GM18870 (cell line): ENCODE results near the gene OSBPL10.
"Not testable (repeated sequence)": the region's sequence is repeated elsewhere in the genome, so short reads cannot be mapped to it uniquely, and the experiment has no call there.

Experiments
- ATAC-seq: cut with Tn5 transposase; IDR thresholded peaks from one replicate; pipeline ENCODE4 v1.9.1; 2021; ENCODE audit warnings: moderate library complexity; ENCODE audit not compliant: unreplicated experiment

OSBPL10 gene

GRCh38 chr3:31860642-31861041 lies 120.4 kb downstream of the OSBPL10 start:
- not testable (repeated sequence) for ATAC-seq

- no peak for ATAC-seq
These were observed 121.8 kb downstream of the OSBPL10 start for GRCh38 chr3:31859245-31859644.

DNA sequence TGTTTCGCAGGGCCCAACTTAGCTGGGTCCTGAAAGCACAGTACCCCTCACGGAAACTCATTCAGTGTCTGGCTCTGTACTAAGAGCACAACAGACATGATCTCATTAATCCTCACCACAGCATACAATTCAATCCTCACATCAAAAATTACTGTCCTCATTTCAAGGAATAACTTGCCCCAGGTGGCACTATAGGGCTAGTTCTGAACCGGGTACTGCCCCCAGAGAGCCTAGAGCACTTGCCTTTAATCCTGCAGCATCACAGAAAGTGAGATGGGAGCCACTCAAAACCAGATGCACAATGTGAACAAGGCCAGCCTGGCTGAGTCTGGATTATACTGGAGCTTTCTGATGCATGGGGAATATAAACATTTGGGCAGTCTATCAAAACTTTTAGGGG lies 122.6 kb downstream of the OSBPL10 start:
- no peak for ATAC-seq

- no peak for ATAC-seq
These were observed 127.5 kb downstream of the OSBPL10 start for GRCh38 chr3:31853580-31853979.

- no peak for ATAC-seq
These were observed 129.8 kb downstream of the OSBPL10 start for GRCh38 chr3:31851278-31851677.

DNA sequence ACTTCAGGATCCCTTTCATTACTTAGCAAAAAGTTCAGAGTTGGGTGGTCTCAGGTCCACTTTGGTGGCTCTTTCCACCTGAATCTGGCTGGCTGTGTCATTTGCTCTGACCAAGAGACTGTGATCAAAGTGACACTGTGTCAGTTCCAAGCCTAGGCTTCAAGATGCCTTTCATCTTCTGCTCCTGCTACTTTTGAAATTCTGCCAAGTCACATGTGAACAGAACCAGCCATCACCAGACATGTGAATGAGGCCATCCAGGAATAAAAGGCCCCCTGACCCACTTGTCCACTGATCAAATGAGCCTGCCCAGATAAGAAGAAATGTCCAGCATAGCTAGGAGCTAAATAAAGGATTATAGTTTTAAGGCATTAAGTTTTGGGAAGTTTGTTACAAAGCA lies 132.2 kb downstream of the OSBPL10 start:
- ATAC-seq: no peak

GRCh38 chr3:31848163-31848818 lies 132.8 kb downstream of the OSBPL10 start:
- no peak for ATAC-seq

- no peak for ATAC-seq
These were observed 133.3 kb downstream of the OSBPL10 start for GRCh38 chr3:31847760-31848159.

GRCh38 chr3:31841515-31841914 lies 139.5 kb downstream of the OSBPL10 start:
- no peak for ATAC-seq

- no peak for ATAC-seq
These were observed 140.8 kb downstream of the OSBPL10 start for GRCh38 chr3:31840252-31840651.

- no peak for ATAC-seq
These were observed 141.7 kb downstream of the OSBPL10 start for GRCh38 chr3:31839144-31839917.

- no peak for ATAC-seq
These were observed 144.7 kb downstream of the OSBPL10 start for GRCh38 chr3:31836131-31837075.

DNA sequence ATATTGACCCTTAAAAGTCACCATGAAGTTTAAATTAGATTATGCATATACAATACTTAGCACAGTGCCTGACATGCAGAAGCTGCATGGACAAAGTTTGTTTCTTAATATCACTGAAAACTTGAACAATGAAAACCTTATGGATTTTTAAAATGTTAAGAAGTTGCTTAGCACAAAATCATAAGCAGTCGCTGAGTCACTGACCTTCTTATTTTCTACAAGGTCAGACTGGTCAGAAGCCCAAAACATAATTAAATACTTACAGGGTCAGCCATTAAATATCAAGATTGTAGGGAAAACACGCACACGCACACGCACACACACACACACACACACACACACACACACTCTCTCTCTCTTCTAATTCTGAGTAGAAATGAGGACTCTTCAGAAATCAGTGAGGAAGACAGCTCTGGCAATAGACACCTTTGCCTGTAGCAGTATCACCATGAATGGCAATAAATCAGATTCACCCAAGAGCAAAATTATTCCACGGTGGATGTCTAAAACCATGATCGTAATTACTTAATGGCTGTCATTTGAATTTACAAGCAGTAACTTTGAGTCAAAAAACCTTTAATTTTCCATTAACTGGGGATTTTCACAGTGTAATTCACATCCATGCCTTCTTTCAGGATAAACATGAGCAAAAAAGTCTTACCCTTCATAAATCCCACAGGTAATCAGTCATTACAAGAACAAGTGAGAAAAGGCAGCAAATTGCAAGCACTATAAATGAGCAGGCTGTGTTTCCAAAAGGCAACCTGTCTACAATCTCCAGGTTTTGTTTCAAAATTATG lies 147.5 kb downstream of the OSBPL10 start:
- no peak for ATAC-seq

GRCh38 chr3:31832551-31832950 lies 148.5 kb downstream of the OSBPL10 start:
- ATAC-seq: no peak

DNA sequence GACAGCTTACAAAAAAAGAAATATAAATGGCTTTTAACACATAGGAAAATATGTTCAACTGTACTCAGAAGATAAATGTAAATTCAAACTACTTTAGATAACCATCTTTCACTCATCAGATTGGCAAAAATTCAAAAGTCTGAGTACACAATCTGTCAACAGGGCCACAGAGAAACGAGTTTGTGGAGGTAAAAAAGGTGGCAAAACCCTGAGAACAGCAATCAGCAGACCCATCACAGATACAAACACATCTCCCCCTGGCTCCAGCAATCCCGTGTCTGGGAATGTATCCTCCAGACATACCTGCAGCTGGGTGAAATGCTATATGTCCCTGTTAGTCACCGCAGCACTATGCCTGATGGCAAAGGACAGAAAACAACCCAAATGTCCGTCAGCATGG lies 149.5 kb downstream of the OSBPL10 start:
- no peak for ATAC-seq

DNA sequence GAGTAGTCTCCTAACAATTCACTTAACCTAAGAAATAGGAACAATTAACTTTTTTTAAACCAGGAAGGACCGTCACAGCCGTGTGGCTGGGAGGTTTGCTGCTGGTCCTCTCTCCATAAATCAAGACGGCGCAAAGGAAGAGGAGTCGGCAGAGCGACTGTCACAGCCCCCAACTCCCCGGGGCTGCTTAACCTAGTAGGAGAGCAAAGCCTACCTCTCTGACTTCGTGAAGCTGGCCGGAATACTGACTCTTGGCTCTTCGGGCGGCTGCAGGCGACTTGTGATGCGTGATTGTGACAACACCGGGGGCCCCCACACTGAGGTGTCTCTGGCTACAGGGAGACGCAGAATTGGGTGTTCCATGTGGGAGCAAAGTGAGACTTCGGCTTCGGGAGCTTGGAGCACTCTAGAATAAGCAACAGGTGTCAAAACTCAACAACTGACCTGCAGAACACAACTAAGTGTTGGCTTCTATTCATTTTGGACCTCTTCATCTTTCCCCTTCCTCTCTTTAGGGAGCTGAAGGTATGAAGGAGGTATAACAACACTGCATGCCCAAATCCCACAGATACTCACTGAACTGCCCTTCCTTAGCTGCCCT lies 151.1 kb downstream of the OSBPL10 start:
- ATAC-seq: no peak

- ATAC-seq: no peak
These were observed 152.1 kb downstream of the OSBPL10 start for GRCh38 chr3:31829010-31829409.

DNA sequence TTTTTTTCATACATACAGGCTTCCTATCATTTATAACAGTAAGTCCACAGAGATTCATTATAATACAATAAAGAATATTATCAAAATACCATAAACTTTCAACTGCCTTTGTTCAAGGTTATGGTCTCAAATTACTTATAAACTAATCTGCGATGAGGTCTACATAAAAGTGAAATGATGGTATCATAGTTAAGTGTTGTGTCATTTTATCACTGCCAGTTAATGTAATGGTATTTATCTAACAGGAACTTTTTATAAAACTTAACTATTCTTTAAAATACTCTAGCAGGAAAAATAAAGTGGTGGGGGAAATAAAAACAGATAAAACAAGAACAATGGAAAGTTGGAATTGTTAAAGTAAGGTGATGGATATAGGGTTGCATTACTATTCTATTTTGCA lies 153.1 kb downstream of the OSBPL10 start:
- no peak for ATAC-seq

DNA sequence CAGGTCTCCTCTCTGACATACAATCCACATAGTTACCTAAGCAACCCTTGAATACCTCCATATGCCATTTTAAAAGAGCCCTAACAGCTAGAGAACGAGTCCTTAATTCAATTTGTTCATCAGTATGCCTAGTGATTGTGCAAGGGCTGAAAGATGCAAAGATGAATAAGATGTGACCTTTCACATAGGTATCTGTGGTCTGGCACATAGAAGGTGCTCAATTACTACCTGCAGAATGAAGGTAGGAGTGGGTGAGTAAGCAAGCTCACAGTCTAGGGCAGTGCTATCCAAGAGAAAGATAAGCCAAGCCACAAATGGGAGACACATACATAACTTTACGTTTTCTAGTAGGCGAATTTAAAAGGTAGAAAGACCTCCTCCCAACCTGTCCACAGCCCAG lies 157.9 kb downstream of the OSBPL10 start:
- no peak for ATAC-seq

DNA sequence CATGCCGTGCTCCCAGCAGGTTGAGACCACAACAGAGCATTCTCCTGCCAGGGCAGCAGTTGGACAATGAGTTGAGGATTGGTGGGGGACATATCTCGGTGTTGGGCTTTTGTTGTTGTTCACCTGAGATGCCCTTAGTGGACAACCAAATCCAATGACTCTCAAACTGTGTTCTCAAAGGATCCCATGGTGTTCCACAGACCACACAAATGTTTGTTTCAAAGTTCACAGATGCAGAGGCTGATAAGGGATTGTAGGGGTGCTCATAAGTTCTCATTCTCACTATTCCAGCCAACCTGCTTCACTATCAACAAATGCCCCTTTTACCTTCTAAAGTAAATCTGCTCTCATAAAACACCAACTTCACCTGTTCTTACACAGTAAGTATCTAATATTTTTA lies 159.9 kb downstream of the OSBPL10 start:
- no peak for ATAC-seq
